ELR (cell line): ENCODE data around the gene POR.
A peak's percentile ranks its signal among the peaks of the same experiment; 100 is the strongest.

ENCODE experiments used
- DNase-seq: peaks from one replicate; pipeline ENCODE4 v3.0.0-alpha.2; 2015; ENCODE audit warnings: low read depth

POR gene

DNA sequence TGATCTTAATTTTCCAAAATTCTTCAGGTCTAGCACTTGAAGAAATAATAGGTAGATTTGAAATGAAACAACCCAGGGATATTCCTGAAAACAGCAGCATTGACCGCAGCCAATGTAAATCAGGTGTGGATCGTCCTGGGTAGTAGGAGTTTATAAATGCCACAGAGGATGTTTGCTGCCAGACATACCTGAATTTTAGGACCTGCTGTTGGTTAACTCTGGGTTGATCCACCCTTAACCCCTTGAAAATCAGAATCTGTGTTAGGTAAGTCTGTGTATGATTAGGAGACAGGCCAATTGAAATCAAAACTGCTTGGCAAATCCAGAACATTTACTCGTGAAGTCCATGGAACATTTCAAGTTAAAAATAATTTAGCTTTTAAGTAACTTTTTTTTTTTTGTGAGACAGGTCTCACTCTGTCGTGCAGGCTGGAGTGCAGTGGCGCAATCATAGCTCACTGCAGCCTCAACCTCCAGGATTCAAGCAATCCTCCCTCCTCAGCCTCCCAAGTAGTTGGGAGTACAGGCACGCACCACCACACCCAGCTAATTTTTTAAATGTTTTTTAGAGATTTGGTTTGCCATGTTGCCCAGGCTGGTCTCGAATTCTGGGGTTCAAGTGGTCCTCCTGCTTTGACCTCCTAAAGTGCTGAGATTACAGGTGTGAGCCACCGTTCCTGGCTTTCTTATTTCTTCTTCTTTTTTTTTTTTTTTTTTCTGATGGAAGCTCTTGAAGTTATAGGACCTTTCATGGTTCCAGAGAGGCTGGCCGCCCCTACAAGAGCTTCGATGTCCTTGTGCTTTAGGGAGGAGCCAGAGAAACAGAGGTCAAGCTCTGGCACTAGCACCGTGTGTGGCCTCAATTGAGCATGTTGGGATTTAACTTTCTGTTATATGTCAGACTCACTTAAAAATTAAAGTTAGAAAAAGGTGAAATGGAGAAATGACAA lies 2.0 kb downstream of the POR start:
- DNase-seq: no peak

DNA sequence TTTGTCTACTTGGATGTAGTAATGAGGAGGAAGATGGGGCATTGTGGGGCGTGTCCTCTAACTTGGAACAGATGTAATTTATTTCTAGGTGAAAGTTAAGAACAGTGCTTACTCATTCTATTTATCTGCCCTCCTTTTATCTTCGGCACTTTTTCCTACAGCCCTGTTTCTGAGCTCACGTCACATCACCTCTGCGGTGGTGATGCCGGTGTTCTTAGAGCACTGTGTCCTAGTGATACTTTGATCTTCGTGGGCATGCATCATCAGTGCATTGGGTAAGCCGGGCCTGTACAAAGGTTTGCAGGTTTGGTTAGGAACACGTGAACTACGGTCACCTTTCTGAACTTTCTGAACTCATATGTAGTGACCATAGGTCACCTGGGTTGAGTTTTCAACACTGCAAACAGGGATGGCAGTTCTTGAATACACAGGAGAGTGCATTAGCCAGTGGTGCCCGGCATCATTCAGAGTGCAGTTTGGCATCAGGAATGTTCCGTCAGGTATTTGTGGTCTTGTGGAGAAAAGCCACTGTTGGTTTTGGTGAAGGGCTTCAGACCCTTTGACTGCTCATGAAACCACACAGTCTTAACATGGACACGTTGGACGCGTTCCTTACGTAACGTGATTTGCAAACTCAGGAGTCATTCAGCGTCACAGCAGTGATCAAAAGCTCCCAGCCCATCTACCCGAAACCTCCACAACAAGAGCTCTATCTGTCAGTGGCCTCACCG lies 5.6 kb downstream of the POR start:
- DNase-seq: no peak

DNA sequence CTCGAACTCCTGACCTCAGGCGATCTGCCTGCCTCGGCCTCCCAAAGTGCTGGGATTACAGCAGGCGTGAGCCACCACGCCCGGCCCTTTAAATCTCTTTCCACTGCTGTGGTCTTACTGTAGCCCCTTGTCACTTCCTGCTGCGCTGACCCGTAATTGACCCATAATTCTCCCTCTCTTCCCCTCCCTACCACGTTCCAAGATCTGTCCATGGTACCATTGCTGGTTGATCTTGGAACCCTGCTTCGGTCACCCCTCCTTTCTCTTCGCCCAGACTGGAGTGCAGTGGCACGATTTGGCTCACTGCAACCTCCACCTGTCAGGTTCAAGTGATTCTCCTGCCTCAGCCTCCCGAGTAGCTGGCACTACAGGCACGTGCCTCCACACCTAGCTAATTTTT lies 6.5 kb downstream of the POR start:
- no peak for DNase-seq

DNA sequence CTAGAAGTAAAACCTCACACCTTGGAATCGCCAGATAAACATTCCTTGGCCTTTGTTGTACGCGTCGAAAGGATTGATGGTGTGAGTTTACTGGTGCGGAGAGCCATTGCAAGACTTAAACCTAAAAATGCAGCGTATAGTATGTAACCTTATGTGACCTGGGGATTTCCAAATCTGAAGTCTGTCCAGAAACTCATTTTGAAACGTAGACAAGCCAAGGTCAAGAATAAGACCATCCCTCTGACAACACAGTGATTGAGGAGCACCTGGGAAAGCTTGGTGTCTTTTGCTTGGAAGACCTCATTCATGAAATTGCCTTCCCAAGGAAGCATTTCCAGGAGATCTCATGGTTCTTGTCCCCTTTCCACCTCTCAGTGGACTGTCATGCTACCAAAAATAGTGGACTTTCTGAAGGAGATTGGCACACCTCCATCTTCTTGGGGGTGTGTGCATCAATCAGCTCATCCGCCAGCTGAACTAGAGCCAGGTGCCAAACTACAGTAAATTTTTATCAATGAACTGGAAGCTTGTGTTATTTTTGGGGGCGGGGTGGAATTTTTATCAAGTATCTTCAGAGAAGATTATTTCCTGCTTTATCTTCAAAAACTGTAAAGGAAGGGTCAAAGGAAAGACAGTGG lies 8.1 kb downstream of the POR start:
- no peak for DNase-seq

DNA sequence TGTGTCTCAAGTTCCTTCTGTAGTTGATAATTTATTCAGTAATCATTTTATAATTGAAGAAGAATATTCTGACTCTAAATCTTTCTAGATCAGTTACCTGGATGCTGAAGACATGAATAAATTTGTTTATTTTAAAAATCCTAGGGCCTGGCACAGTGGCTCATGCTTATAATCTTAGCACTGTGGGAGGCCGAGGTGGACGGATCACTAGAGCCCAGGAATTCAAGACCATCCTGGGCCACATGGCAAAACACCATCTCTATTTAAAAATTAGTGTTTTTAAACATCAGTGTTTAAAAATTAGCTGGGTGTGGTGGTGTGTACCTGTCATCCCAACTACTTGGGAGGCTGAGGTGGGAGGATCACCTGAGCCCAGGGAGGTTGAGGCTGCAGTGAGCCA lies 9.3 kb downstream of the POR start:
- DNase-seq: no peak

DNA sequence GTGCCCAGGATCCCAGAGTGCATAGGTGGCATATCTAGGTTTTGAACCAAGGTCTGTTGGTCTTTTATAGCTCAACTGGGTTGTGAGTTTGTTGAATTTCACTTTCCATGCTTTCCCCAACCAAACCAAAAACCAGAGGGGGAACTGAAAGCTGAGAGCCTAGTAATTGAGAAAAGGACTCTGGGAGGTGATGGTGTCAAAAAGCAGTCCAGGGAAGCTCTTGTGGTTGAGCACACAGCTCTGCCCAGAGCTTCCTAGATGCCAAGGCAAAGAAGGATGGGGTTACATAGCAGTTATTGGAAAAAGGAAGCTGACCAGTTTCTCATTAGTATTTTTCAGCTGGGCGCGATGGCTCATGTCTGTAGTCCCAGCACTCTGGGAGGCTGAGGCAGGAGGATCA lies 9.9 kb downstream of the POR start:
- DNase-seq: no peak

DNA sequence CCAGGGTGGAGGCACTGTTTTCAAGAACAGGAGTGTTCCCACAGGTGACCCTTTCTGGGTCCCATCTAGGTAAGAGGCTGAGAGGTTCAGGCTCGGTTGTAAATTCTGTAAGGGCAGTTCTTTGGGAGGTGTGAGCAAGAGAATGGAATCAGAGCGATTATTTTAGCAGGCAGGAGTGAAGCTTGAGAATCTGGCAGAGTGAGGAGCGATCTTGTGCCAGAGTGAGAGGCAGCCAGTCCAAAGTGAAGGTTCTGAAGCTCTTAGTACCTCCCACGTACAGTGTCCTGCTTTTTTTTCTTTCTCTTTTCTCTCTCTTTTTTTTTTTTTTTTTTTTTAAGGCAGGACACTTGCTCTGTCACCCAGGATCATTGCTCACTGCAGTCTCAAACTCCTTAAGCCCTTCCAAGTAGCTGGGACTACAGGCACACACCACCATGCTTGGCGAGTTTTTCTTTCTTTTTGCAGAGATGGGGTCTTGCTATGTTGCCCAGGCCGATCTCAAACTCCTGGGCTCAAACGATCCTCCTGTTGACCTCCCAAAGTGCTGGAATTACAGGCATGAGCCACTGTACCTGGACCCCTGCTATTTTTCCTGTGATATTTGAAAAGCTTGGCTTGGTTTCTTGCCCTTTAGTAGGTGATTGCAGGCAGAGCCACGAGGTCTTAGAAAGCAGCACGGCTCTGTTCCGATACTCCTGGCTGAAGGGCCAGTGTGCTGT lies 10.9 kb downstream of the POR start:
- DNase-seq: no peak

DNA sequence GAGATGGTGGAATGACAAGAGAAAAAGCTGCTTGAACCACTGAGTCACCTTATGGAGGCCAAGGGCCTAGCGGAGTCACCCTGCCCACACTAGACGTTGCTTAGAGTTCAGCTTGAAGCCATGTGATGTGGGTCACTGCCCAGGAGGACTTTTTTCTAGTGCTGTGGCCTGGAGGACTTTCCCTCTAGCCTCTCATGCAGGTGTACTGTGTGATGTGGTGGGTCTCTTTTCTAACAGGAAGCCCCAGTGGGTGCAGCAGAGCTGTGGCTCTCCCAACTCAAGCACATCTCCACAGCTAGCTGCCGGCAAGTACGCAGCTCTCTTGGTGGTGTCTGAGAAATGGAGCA lies 13.6 kb downstream of the POR start:
- no peak for DNase-seq

DNA sequence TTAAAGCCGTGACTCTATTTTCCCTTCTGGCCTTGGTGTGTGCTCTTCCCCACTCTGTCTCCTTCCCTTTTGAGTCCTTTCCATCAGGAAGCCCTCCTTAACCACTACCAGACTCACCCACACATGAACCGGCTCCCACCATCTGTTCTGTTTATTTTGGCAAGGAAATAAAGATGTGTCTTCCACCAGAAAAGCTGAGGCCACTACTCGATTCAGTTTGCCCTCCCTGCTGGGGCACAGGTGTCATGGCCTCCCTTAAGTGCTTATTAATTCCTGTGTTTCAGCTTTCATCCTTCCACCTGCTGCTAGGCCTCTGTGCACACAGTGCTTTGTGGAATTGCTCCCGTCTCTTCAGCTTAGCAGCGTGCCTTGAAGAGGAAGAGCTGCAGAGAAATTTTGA lies 16.7 kb downstream of the POR start:
- no peak for DNase-seq

DNA sequence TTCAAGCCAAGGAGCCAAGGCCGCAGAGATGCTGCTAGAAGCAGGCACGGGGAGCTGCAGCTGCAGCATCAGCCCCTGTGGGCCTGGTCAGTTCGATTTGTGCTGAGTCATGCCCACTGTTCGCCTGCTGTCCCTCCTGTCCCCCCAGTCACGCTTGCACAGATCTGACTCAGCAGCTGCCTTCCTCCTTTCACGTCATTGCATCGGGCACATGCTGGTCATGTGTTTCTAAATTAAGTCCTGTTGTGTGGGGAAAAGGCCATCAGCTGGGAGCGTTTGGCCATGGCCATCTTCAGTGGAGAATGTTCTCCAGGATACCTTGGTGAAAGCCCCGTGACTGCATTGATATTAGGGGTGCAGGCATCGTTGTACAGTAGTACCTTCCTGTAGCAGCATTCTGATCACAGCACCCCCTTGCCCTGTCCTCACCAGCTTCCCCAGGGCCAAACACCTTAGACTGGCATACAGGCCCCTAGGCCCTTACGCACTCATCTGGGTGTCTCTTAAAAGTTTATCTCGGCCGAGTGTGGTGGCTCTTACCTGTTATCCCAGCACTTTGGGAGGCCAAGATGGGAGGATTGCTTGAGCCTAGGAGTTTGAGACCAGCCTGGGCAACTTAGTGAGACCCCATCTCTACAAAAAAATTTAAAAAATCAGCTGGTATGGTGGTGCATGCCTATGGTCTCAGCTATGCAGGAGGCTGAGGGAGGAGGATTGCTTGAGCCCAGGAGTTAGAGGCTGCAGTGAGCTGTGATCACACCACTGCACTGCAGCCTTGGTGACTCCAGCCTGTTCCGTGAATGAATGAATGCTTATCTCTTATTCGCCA lies 23.2 kb downstream of the POR start:
- DNase-seq: peak; percentile 90

DNA sequence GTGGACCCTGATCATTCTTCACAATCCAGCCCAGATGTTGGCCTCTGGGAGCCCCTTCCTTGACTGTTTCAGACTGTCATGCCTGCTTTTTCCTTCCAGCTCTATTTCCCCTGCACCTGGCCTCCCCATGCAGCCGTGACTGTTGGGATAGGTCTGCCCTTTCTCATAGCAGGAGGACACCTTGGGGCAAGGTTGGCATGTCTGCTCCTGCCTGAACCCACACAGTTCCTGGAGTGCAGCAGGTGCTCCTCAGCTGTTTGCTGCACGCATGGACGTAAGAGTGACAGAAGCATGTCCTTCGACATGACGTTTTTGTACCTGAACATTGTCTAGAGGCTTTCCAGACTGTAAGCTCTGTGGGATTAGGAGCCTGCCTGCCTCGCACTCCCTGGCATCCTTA lies 24.0 kb downstream of the POR start:
- no peak for DNase-seq

DNA sequence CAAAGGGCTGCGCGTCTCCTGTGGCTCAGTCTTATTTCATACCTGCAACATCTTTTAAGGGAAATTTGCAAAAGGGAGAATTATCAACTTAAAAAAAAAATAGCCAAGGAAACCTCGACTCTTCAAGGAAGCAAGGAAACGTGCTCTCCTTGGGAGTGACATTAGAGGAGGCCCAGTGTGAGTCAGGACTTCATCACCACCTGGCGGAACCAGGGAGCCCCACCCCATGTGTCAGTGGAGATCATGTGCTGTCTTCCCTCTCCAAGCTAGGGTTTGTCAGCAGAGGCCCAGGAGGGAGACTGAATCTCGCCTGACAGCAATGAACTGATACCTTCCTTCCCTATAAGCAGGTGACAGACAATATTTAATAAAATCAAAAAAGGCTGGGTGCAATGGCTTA lies 28.9 kb downstream of the POR start:
- DNase-seq: peak; percentile 90

DNA sequence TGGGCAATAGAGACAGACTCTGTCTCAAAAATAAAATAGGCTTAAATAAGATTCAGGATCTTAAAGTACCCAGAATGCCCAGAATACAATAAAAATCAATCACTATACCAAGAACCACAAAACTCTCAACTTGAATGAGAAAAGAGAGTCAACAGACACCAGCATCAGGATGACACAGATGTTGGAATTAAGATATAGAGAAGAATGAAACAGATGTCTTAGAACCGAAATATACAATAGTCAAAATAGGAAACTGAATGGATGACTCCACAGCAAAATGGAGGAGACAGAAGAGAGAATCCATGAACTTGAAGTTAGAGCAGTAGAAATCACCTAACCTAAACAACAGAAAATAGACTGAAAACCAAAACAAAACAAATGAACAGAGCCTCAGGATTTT lies 29.6 kb downstream of the POR start:
- DNase-seq: no peak

DNA sequence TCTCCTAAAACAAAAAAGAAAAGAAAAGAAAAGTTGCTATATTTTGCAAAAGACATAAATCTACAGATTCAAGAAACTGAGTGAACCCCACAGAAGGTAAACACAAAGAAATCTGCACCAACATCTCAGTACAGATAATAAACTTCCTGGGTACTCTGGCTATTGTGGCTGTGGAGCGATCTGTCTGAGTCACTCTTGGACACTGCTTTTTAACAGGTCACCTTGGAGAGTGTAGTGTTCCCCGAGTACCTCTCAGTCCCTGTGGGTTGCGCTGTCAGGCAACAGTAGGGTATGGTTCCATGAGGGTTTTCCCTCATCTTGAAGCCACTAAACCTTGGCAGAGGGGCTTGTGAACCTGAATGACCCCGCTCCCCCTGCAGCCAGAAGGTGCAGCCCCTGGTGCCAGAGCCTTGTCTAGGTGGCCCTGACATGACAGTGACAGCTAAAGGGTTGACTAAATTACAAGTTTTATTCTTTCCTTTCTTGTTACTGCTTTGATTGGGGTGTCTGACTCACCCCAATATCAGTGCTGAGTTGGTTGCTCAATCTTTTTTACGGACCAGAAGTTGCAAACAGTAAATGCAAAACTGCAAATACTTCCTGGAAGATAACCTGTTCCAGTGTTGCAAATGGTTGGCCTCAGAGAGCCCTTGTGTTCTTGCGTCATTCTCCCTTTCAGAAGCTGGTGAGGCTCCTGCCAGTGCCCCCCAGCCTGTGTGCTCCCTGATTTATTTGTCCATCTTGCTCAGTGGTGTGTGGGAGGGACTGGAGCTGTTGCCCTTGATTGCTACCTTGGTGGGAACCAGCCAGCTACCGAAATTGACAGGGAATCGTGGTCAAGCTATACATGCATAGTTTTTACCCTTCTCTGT lies 30.6 kb downstream of the POR start:
- DNase-seq: peak; percentile 52

DNA sequence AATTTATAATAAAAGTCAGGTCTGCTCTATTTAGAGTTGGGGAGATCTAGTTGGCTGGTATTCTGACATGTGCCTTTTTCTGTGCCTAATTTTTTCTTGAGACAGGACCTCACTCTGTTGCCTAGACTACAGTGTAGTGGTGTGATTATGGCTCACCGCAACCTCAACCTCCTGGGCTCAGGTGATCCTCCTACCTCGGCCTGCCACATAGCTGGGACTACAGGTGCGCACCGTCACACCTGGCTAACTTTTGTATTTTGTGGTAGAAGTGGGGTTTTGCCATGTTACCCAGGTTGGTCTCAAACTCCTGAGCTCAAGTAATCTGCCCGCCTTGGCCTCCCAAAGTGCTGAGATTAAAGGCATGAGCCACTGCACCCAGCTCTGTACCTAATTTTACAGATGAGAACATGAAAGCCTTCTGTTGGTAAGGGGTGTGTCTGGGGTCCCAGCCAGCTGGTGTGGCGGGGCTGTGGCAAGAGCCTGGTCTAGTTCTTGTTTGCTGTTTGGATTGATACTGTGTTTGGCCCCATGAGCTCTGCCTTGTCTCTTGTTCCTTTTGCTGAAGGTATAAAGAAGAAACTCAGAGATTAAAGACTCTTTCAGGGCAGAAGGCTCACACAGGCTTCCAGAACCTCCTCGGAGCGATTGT lies 31.4 kb downstream of the POR start:
- DNase-seq: no peak

DNA sequence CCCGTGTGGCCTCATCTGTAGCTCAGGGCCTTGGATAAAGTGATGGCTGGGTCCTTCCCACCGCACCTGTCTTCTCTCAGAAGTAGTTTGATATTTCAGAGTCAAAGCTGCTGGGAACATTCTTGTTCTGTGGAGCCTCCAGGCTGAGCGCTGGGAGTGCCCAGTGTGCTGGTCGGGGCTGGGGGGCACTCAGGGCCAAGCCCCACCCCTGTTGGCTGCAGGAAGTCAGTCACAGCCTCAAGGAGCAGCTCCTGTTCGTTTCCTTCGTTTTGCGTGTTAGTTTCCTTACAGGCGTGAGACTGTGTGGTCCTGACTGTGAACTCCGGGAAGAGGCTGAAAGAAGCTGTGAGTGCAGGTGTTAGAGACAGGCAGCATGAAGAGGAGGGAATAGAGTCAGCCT lies 33.2 kb downstream of the POR start:
- DNase-seq: no peak

DNA sequence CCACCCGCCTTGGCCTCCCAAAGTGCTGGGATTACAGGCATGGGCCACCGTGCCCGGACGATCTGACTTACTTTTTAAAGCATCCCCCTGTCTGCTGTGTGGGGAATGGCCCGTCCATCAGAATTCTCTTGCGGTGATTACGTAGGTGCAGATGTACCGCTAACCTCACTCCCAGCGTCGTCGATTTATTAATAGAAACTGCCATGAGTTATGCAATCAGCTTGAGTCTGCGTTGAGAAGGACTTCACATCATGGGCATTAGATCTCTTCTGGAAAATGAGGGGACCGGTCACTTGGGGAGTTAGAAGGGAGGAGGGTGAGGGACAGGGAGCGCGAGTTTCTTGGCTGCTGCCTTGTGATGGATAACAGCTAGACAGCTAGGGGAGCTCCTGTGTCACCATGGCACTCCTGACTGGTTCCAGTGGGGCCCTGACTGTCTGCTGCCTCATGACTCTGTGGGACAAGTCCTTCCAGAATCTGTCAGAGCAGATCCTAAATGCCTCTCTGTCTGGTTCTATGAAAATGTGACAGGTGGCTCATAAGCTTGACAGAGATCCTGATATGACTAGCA lies 35.2 kb downstream of the POR start:
- no peak for DNase-seq

DNA sequence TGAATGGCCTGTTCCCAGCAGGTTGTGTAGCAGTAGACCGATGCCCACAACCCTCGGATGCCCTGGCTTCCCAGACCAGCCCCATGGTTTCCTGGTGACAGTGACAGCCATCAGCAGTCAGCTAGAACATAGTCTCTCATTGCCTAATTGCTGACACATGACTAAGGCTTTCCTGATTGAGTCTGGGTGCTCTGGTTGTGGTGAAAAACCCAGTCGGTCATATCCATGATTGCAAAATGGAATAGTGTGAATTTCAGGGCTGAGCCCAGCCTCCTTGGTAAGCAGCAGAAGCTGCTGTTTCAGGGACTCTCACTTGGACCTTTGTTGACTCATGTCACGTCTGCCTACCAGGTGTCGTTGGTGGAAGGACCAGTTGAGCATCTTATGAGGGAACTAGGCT lies 36.6 kb downstream of the POR start:
- DNase-seq: peak; percentile 64

DNA sequence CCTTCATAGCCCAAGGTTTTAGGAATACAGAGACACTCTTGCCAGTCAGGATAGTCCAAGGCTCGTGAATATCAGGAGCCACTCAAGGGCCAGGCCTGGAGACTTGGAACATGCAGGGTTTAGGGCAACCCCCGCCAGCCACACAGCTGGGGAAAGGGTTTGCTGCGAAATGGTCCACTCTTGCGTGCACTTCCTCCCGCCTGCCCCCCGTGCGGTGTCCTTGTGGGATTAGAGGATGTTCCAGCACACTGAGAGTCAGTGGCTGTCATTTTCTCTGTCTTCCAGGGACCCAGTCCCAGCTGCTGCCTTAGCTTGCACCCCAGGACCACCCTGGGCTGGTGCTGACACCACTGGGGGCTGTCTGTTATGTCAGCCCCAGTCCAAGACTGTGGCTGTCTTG lies 38.5 kb downstream of the POR start:
- DNase-seq: no peak

DNA sequence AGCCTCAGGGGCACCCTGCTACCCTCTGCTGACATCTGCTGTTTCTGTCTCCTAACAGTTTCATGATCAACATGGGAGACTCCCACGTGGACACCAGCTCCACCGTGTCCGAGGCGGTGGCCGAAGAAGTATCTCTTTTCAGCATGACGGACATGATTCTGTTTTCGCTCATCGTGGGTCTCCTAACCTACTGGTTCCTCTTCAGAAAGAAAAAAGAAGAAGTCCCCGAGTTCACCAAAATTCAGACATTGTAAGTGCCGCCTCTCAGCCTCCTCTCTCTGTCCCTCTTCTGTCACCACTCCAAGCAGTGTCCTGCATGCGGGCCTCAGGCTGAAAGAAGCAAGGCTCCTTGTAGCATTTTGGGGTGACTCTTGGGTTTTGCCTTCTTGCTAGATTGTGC lies 39.0 kb downstream of the POR start:
- DNase-seq: no peak
